GM12878 (cell line): ENCODE results near the gene MYOZ2.

Experiments used
- BRCA1 ChIP-seq: IDR thresholded peaks from 2 replicates; pipeline ENCODE4 v1.6.1; 2011; ENCODE audit warnings: low read depth, low read length, improper control_type of control experiment
- CHD4 ChIP-seq: fragments of 200-600 bp; sonication (generic); IDR thresholded peaks from 2 replicates; pipeline ENCODE4 v1.6.1; 2016; ENCODE audit warnings: mild to moderate bottlenecking
- CTCF ChIP-seq, 3 experiments: IDR thresholded peaks in 2 of 3; conservative IDR thresholded peaks in 1 of 3; 2 replicates each; pipeline ENCODE4 v1.5.1; 2011; ENCODE audit warnings: low read depth in 3 of 3, low read length in 3 of 3, mild to moderate bottlenecking in 3 of 3, control low read depth in 2 of 3, moderate library complexity in 2 of 3, inconsistent platforms in 1 of 3, mixed read lengths in 1 of 3; ENCODE audit not compliant: control insufficient read depth in 2 of 3, insufficient read depth in 1 of 3; ENCODE audit errors: extremely low read depth in 1 of 3
- EP300 ChIP-seq, 2 experiments: fragments of 150-350 bp in 1 of 2; IDR thresholded peaks; 2 replicates each; pipeline ENCODE4 v1.6.1; 2011 to 2012; ENCODE audit warnings: low read depth in 2 of 2, low read length in 2 of 2, borderline replicate concordance in 1 of 2, improper control_type of control experiment in 1 of 2, inconsistent platforms in 1 of 2; ENCODE audit not compliant: control insufficient read depth in 1 of 2
- NFIC ChIP-seq: IDR thresholded peaks from 2 replicates; pipeline ENCODE4 v1.6.1; 2012; ENCODE audit warnings: low read depth, mild to moderate bottlenecking, inconsistent platforms, low read length, moderate library complexity
- PML ChIP-seq: IDR thresholded peaks from 2 replicates; pipeline ENCODE4 v1.6.1; 2012; ENCODE audit warnings: low read length, inconsistent platforms
- RAD51 ChIP-seq: fragments of 450-650 bp; IDR thresholded peaks from 2 replicates; pipeline ENCODE4 v1.6.1; 2016; ENCODE audit warnings: moderate library complexity, mild to moderate bottlenecking, inconsistent platforms

- no peak for TF ChIP-seq CTCF (IDR thresholded peaks at IDR 0.05 in 2 of 3, conservative IDR thresholded peaks at IDR 0.05 in 1 of 3; ENCODE audit: control insufficient read depth in 2 of 3, extremely low read depth in 1 of 3, insufficient read depth in 1 of 3, low read depth in 3 of 3, low read length in 3 of 3)
- TF ChIP-seq NFIC, result no peak
- no peak for TF ChIP-seq RAD51
- TF ChIP-seq PML, result no peak
- TF ChIP-seq CHD4, result no peak
- TF ChIP-seq BRCA1, result no peak
- no peak for TF ChIP-seq EP300 (IDR thresholded peaks at IDR 0.05; ENCODE audit: borderline replicate concordance in 1 of 2, control insufficient read depth in 1 of 2, low read depth in 2 of 2, low read length in 2 of 2)
Measured at GRCh38 chr4:119149110-119149509, 13.5 kb downstream of the MYOZ2 start.
